NCI-H774 (cell line): ENCODE measurements around the gene SLN.

Experiments
- DNase-seq: peaks from one replicate; lab custom pipeline; 2025; lab: John Stamatoyannopoulos, UW

SLN gene

DNA sequence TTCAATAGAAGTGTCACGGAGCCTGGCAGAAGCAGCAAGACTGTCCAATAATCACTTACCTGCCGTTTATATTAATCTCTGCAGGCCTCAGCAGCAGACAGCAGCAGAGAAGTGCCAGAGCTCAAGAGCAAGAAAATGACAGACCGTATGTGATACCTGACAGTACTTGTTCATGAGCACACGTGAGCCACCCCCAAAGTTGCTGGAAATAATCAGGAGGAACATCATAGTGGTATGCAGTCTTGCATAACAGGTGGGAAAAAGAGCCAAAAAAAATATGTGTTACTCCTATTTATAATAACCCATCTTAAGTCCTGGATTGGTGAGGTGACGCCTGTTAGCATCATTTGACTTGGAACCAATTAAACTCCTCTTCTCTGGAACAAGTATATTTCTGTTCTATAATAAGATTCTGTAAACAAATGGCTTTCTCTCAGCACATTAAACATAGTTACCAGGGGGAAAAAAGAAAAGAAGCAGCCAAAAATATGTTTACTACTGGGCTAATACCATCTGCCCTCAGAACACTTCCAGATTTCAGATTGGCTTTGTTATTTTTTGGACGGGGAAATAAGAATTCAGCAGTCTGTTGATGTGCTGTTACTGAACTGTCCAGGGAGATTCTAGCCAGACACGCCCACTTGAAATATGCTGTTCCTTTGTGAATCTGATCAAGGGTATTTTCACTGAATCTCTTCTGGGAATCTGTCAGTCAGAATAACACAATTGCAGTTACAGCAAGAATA lies 7.9 kb upstream of the SLN start:
- DNase-seq = no peak

DNA sequence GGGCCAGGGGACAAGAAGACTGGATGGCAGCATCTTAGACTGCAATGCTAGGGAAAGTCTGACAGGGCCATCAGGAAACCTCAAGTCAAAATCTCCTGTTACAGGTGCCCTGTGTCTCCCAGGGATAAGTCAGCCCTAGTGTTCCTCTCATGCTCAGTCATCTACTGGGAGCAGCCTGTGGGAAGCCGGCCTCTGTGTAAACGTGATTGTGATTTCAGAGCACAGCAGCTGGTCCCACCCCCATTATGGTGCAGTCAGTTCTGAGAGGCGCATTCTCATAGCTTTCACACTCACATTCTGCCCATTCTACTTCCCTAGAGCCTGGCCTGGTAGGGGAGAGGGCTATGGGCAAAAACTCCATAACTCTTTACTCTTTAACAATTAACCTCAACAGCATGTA lies 7.2 kb upstream of the SLN start:
- DNase-seq = no peak

DNA sequence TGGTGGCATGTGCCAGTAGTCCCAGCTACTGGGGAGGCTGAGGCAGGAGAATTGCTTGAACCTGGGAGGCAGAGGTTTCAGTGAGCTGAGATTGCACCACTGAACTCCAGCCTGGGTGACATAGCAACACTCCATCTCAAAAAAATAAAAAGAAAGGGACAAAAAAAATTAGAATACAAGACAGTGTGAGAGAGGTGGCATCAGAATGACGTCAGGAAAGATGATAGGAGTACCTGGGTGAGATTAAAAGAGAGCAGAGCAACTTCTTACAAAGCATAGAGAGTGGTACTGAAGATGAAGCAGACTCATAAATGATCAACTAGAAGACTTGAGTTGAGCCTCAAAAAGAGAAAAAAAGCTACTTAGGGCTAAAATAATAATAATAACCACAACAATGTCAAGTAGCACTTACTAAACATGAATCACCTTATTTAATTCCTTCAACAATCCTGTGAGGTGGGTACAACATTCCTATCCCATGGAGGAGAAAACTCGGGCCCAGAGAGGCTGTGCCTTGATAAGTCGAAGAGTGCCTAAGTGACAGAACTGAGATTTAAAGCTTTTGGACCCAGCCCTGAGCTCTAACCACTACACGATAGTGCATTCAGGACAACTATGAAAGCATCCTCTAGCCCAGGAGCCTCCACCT lies 5.2 kb upstream of the SLN start:
- DNase-seq = no peak

DNA sequence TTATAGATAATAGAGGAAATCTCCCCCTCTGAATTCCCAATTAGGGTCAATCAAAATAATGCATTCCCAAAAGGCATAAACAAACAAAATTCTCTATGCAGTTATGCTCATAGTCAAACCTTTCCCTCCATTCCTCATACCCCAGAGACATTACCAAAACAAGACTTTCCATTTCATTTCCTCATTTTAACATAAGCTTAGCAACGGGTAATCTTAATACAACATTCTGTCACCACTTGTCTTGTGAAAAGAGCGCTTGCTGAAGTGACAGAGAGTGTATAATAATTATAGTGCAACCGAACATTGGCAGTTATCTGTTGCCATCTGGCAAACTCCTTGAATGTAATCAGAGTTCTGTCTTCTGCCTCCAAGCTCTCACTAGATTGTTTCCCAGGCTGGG lies 1.2 kb upstream of the SLN start:
- no peak for DNase-seq

DNA sequence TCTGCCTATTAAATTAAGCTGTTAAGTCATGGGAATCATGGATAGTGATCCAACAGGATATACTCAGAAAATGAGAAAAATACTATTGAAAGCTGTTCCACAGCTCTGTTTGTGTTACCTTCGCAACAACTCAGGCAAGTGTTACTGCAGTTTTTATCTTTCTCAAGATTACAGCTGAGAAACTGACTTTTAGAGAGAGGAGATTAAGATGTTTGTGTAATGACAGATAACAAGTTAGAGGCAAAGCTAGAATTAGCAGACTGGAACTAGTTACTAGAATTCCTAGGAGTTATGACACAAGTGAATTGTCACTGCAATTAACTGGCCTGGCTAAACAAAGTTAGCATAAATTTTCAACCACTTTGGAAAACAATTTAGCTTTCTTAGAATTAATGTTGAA lies 1.6 kb downstream of the SLN start:
- DNase-seq = no peak

DNA sequence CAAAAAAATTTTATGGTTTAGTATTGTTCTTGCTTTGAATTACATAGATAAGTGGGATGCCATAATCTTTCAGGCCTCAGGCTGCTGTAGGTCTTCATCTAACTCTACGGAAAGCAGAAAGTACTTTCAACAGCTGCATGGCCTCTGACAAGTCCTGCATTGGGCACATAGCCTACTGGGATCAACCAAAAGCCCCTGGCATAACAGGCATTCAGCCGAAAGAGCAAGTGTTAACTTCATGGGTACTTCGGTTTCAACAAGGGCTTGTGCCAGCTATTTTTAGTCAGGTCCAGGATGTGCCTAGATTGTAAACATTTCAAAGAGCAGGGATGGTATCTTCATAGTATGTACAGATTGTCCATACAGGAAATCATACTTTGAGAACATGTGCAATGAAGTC lies 3.1 kb downstream of the SLN start:
- no peak for DNase-seq

DNA sequence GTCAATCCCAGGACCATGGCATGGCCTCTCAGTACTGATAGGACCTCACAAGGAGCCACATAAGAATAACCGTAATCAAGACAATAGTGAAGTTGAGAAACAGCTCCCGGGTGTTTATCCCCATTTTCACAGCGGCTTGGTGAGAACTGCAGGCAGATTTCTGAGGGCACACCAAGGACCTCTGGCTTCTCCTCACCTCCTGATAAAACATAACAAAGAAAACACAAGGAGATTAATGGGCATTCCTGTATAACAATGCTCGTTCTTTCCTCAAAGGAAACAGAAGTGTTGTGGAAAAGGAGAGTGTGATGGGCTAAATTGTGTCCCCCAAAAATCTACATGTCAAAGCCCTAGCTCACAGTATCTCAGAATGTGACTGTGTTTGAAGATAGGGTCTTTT lies 4.0 kb downstream of the SLN start:
- DNase-seq = no peak

DNA sequence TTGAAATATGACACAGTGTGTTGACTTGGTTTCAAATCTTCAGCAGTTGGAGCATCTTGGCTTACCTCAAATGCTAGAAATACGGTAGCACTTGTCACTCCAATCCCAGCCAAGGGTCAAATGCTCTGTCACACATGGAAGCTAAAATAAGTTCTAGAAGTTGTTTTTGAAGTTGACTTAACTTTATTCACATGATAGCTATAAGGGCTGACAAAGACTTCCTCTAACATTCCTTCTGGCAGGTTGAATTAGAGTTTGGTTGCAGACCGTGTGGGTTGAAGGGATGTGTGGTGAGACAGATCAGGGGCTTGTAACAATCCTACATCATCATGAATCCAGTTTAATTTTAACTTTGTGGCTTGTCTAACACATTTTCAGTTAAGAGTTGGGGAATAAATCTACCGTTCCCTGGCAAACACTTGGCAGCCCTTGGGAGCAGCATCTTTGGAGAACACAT lies 4.6 kb downstream of the SLN start:
- DNase-seq = no peak

DNA sequence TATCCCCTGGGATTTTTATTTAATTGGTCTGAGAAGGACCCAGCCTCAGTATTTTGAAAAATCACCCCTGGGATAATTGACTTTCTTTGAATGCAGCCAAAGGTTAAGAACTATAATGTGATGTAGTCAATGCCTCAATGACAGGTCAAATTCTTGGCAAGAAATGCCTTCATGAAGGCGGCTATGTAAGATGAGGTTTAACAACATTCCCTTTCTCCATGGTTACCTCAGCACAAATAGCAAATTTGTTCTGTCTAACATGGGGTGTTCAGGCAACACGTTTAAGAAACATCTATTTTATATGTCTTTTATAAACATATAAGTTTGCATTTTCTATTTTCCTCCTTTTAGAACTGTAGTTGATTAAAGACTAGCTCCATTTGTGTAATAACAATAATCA lies 5.3 kb downstream of the SLN start:
- DNase-seq = no peak

DNA sequence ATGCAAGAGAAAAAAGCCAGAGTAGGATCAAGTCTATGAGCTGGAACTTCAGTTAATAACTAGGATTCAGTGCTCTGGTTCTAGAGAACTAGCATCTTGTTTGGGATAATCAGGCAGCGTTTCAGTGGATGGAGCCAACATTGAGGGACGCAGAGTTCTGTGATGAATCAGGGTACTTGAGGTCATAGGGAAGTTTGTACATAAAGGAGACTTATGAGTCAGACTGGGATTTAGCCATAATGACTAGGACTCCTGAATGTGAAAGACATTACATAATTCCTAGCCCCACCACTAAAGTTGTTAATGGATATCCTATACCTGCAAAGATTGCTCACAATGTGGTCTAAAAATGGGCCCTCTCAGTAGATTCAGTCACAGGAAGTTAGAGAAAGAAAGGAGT lies 6.8 kb downstream of the SLN start:
- no peak for DNase-seq

DNA sequence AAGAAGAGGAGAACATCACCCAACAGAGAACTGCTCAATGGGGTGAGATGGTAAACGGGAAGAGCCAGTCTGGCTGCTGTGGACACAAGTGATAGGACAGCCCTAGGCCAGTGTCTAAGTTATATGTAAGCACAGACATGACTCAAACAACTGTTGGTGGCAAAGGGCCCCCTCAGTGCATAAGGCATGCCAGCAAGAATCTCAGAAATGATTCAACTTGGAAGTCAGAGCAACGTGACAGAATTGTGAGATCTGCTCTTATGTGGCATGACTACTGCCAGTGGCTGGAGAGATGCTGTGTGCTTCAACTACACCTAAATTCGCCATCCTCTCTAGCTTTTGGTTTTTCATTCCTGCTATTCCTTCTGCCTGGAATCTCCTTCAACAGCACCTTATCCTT lies 7.4 kb downstream of the SLN start:
- no peak for DNase-seq

DNA sequence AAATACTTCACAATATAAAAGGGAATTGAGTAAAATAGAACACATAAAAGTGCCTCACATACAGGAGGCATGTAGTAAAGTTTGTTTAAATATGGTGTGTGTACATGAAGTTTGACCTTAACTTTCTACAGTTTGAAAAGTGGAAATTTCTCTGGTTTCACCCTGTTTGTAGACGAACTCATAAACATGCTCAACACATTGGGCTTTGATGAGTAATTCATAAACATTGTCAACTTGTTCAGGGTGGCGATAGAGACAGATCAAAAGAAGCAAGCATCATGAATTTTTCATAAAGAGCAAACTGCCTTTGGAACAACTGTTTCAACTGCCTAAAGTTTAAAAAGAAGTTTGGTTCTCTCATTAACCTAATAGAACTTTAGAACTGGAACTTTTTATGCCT lies 9.1 kb downstream of the SLN start:
- no peak for DNase-seq

DNA sequence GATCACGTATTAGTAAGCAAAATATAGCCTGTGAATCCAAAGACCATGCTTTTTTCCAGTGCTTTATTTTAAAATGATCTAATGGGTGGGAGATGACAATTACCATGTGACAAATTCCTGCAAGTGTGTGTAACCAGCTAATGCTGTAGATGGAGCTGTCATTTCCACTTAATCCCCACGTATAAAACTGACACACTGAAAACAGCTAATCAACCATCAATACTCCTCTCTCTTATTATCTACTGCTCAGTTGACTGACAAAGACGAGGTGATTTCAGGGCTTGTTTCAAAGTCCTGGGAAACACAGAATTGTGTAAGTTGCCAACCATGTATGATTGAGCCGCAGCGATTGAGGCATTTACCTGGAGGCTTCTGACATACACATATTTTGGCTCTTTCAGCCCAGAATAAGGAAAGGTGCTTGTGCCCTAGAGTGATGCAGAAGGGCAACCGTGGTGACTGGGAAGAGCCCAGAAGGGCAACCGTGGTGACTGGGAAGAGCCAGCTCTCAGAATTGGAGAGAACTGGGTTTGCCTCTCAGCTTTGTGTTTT lies 9.7 kb downstream of the SLN start:
- DNase-seq = no peak

DNA sequence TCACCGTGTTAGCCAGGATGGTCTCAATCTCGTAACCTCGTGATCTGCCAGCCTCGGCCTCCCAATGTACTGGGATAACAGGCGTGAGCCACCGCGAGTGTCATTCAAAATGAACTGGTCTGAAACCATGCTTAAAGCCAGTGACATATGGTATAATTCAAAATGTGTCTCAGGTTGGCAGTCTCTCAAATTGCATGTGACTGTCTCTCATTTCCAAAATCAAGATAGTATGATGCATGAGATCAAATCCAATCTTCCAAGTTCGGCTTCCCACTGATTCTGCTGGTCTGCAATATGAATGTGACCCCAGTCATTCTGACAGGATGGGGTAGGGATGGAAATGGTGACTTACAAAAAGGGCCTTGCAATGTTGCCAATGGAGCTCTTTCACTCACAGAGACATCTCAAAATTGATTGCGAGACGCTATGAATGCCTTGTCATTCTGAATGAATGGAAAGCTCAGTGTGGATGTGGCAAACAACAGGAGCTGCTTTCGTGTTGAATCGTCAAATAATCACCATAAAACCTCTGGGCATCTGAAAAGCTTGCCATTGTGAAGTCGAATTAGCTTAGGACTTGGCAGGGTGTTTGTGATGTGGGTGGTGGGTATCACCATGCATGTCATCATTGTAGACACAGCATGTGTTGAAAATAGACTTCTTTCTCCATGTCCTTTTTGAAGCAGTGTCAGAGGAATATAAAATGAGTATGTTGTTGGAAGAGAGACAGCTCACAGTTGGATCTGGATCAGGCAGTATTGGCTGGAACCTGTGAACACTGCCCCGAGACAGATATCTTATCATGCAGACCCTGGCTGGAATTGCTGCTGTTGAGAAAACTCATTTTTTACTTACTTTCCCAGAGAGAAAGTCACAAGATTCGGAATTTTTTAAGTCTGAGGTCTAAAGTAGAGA lies 12.2 kb downstream of the SLN start:
- no peak for DNase-seq

DNA sequence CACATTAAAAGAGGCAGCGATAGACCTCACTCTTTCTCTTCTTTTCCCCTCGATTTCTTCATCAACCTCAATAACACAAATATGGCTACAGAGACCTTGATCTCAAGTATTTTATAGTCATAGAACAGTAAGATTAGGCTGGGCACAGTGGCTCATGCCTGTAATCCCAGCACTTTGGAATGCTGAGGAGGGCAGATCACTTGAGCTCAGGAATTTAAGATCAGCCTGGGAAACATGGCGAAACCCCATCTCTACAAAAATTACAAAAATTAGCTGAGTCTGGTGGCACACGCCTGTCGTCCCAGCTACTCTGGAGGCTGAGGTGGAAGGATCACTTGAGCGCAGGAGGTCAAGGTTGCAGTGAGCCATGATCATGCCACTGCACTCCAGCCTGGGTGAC lies 14.6 kb downstream of the SLN start:
- DNase-seq = no peak

DNA sequence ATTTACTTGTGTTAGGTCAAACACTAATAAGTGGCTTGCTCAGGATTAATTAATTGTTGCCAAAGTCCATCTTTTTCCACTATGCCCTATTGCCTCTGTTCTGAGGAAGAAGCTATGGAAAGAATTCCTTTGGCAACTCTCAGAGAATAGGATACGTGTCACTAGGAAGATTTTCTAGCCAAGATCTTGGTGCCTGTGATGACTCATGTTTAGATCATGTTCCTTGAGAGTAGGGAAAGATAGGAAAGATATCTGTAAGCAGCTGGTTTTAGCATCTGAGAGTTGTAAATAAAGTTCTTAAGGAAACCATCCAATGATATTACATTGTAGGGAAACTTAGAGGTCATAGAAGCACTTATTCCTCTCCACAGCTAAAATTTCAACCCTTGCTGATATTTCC lies 15.7 kb downstream of the SLN start:
- DNase-seq = no peak

DNA sequence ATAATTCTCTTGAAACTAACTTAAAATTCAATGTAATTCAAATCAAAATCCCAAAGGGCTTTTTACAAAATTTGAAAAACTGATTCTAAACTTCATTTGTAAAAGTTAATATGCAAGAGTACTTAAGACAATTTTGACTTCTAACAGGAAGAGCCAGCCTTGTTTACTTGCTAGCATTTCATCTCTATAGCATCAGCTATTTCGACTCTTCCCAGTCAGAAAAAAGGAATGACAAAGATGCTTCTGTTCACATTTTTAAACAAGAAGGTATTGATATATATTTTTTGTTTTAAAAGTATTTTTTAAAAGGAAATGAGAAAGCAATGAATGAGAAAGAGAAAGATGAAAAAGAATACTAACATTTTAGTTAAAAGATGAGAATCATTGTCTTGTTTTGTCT lies 16.4 kb downstream of the SLN start:
- DNase-seq = no peak

DNA sequence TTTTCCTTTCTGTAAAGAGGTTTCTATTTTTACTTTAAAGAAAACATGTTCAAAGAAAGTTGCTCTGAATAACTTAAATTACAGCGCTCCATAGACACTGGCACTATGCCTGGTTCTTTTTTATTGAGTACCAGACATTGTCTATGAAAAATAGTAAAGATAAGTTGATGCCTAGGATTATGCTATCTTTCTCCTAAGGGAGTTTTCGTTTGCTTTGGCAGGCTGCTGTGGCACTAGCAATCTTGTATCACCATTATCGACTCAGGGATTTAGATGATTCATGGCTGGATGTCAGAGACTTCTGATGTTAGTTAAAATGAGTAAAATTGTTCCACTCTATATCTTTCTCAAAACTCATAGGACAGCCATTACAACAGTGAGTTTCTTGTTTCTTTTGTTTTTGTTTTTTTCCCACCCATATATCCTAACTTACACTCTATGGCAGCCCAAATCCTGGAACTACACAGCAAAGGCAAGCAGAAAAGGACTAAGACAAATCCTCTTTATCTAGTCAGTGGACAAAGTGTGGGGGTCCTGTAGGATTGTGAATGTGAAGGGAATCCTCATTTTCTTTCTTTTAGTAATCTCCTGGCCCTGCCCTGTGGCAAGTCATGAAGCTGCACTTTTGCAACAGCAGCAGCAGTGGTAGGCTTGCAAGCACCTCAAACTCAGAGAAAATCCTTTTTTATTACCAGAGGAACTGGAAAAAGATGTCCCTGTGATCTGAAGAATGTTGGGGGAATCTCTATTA lies 20.7 kb downstream of the SLN start:
- no peak for DNase-seq

DNA sequence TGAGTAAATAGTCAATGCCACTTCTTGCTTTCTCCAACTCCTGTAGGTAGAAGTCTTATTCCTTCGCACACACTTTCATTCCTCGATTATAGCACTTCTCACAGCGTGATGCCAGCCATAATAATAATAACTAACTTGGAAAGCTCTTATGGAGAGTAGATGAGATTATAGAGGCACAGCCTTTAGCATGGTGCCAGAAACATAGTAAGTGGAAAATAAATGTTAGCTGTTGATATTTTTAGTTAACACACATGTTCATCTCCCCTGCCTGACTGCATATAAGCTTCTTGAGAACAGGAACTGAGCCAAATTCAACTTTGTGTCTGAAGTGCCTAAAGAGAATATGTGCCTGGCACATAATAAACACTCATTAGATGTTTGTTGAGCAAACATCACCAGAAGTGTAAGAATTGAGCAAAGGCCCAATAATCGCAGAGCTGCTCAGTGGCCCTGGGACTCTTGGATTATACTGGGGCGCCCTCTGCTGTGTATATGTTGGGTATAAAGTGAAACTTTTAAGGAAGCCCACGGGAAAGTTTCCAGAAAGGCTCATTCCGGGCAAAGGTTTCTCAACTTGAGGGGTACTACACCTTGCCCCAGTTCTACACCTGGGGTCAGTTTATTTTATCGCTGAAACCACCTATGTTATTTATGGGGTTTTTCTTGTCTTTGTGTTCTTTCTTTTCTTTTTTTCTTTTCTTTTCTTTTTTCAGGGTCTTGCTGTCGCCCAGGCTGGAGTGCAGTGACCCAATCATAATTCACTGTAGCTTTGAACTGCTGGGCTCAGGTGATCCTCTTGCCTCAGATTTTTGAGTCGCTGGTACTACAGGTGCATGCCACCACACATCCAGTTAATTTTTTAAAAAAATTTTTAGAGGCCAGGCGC lies 22.3 kb downstream of the SLN start:
- peak; percentile 88 for DNase-seq

DNA sequence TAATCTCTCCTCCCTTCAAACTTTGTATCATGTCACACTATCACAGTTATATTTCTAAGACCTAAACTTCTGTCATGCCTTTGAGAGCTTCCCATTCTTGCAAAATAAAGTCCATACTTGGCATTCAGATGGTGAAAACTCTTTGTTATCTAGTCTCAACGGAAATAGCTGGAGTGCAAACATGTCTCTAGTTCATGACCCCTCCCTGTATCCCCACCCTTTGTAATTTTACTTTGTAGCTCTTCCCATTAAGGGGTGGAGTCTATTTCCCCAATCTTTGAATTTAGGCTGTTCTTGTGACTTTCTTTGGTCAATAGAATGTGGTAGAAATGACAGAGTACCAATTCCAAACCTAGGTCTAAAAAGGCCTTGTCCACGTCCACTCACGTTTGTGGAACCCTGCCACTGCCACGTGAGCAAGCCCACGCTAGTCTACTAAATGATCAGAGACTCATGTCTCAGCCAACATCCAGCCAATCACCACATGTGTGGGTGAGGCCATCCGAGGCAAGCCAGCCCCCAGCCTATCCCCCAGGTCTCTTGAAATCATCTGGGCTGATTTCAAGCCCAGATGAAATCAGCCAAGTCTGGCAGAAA lies 23.4 kb downstream of the SLN start:
- DNase-seq = no peak
